ENCODE data around the gene GJA1. TPM values are rescaled to one million over a fixed set of nuclear protein-coding genes. Genes with fewer than 3 reads are reported as not detected.
"Not testable (repeated sequence)": the region's sequence is repeated elsewhere in the genome, so short reads cannot be mapped to it uniquely, and the experiment has no call there.

The GJA1 gene
- total and polyA plus RNA-seq, 2 of the 8 experiments (the other 6 are each of a cell fraction or from before 2014, with no cell fraction given) = 468 to 795 TPM

GRCh38 chr6:121431776-121432175 lies 3.7 kb upstream of the GJA1 start:
- not testable (repeated sequence) for H2BK15ac ChIP-seq (ENCODE audit: low read length); H3K9me3 ChIP-seq (ENCODE audit: insufficient read depth in 2 of 2, low read depth in 1 of 2, low read length in 1 of 2); H2AFZ ChIP-seq (ENCODE audit: low read length); H3K14ac ChIP-seq (ENCODE audit: insufficient read length); DNase-seq (ENCODE audit: low read depth in 1 of 2, low spot score in 2 of 2); H3K27ac ChIP-seq (ENCODE audit: low read depth, low read length); H3K9ac ChIP-seq (replicated peaks in 1 of 4; ENCODE audit: extremely low read depth in 1 of 4, low read depth in 3 of 4, low read length in 3 of 4); H4K20me1 ChIP-seq (replicated peaks in 1 of 2; ENCODE audit: control insufficient read depth in 1 of 2, insufficient read depth in 2 of 2, low read length in 2 of 2); H3K27me3 ChIP-seq (replicated peaks in 1 of 4; ENCODE audit: control insufficient read depth in 3 of 4, extremely low read depth in 1 of 4, insufficient read depth in 3 of 4, low read length in 3 of 4); H4K8ac ChIP-seq (ENCODE audit: extremely low read depth, insufficient read depth, low read length); H3K23me2 ChIP-seq (ENCODE audit: low read depth, low read length); H3K79me1 ChIP-seq (ENCODE audit: low read depth, low read length); H3K56ac ChIP-seq (replicated peaks; ENCODE audit: insufficient read length, low read depth, low read length); H3K36me3 ChIP-seq (ENCODE audit: control insufficient read depth in 2 of 4, insufficient read depth in 4 of 4, low read length in 3 of 4); H3K23ac ChIP-seq (ENCODE audit: insufficient read length); FAIRE-seq
- peak overlapping the region; percentile 77 for H2BK12ac ChIP-seq (ENCODE audit: low read depth, low read length)
- peak overlapping the region in 1 of 4 experiments; percentile 50; a peak in 1 of 8 replicates for H3K4me3 ChIP-seq (ENCODE audit: extremely low read depth in 1 of 4, insufficient read depth in 2 of 4, low read depth in 3 of 4, low read length in 4 of 4)
- peak overlapping the region; percentile 99 for H2BK120ac ChIP-seq (replicated peaks; ENCODE audit: low read depth, low read length)
- WGBS, 2 experiments (ENCODE audit: extremely low coverage in 1 of 2, insufficient coverage in 1 of 2, insufficient read length in 1 of 2, insufficient replicate concordance in 2 of 2, low coverage in 1 of 2, low lambda C conversion rate in 2 of 2, missing lambda C conversion rate in 1 of 2) = 92% methylated on average over 6 of the region's 6 CpGs; no CpG with 5 or more reads in 1 of the 2 experiments
- peak overlapping the region in 1 of 2 experiments; percentile 2; a peak in 1 of 4 replicates for H3K4me2 ChIP-seq (ENCODE audit: insufficient read depth in 1 of 2, low read depth in 2 of 2, low read length in 2 of 2)
- H4K91ac ChIP-seq (replicated peaks; ENCODE audit: insufficient read length, low read length) = peak overlapping the region; percentile 88
- peak overlapping the region; percentile 68 for H2AK5ac ChIP-seq (ENCODE audit: low read depth, low read length)
- TF ChIP-seq KDM1A (IDR thresholded peaks at IDR 0.05; ENCODE audit: borderline replicate concordance, low read length) = 0 out of 2 replicates have a peak, but pooled peaks have one; percentile 47
- ChIA-PET POLR2A (ENCODE audit: partially characterized antibody) (interaction anchor here (0.7 to 1.5 kb wide), 2 partner anchors 11 to 419 kb away, joined by 3 read pairs; no protein-coding TSS in a partner anchor), CTCF (ENCODE audit: partially characterized antibody) (interaction anchor here (1.0 to 4.6 kb wide), 9 partner anchors 10 to 427 kb away, joined by 3 to 31 read pairs (median 4); no protein-coding TSS in a partner anchor)
- H2BK20ac ChIP-seq (ENCODE audit: low read length) = peak overlapping the region; percentile 90; the same call in 1 of the 2 replicates
- H3K4me1 ChIP-seq (replicated peaks in 1 of 4; ENCODE audit: control insufficient read depth in 3 of 4, insufficient read depth in 4 of 4, low read length in 3 of 4) = peaks cover 0 to 13% (median 3%) of the 10 kb centered on the region in 4 experiments; a peak in 4 of 7 replicates
- H4K5ac ChIP-seq (ENCODE audit: insufficient read length, low read depth, low read length) = peak overlapping the region; percentile 57
- H3K79me2 ChIP-seq (ENCODE audit: control insufficient read depth in 1 of 2, insufficient read depth in 2 of 2, low read length in 2 of 2) = peaks cover 6 to 40% of the 10 kb centered on the region in 2 experiments
- H3K4ac ChIP-seq (replicated peaks; ENCODE audit: insufficient read length, low read depth, low read length) = peak overlapping the region; percentile 80
- peak overlapping the region; percentile 93; the same call in 1 of the 2 replicates for H2BK5ac ChIP-seq (ENCODE audit: low read depth, low read length)
- peak overlapping the region; percentile 84; the same call in 1 of the 2 replicates for H3K18ac ChIP-seq (ENCODE audit: extremely low read depth, low read length)
